Lower lobe of right lung (tissue), 2 donors: ENCODE data around the gene FIGNL2. TPM values are rescaled to one million over a fixed set of nuclear protein-coding genes. Genes with fewer than 3 reads are reported as not detected.

Source experiments
- ATAC-seq, 2 donors: fragments of 200-7000 bp; cut with Tn5 transposase; one replicate each; pipeline ENCODE4 v1.9.1; 2020 to 2022; ENCODE audit warnings: mild to moderate bottlenecking in 2 of 2, moderate library complexity in 2 of 2
- DNase-seq: peaks from one replicate; pipeline ENCODE4 v3.0.0-alpha.2; 2020
- H3K27ac ChIP-seq: fragments of 200-600 bp; one replicate; pipeline ENCODE4 v1.8.0; 2022
- H3K27me3 ChIP-seq: fragments of 200-600 bp; one replicate; pipeline ENCODE4 v1.8.0; 2022; ENCODE audit warnings: low read depth
- H3K36me3 ChIP-seq: fragments of 200-600 bp; one replicate; pipeline ENCODE4 v1.8.0; 2022; ENCODE audit warnings: mild to moderate bottlenecking
- H3K4me1 ChIP-seq: fragments of 200-600 bp; one replicate; pipeline ENCODE4 v1.8.0; 2022
- H3K4me3 ChIP-seq: fragments of 200-600 bp; one replicate; pipeline ENCODE4 v1.8.0; 2022; ENCODE audit warnings: mild to moderate bottlenecking
- H3K9me3 ChIP-seq: fragments of 200-600 bp; one replicate; pipeline ENCODE4 v1.8.0; 2022
- intact Hi-C: fragments of 100-400 bp; cut with DNase I; formaldehyde crosslinking; loops from one replicate; pipeline ENCODE4 v1.11.0; 2022
- total RNA-seq: library from RNA; stranded (reverse); fragmentation: NEBNext Ultra II Directional; extraction: Animal tissue kit (Norgen Biotek cat#: 25700); gene quantifications from one replicate; pipeline ENCODE4 v1.2.1, GENCODE V29; 2021
- TF ChIP-seq, protein P1 (sequence below): fragments of 200-600 bp; IDR thresholded peaks from one replicate; pipeline ENCODE4 v1.8.0; 2022; ENCODE audit warnings: antibody characterized with exemption, mild to moderate bottlenecking
- donor health status: DM: no; HTN: yes; CAD: no; lungs with severe emphysema.

Gene FIGNL2
- total RNA-seq, 1 donor from 2014 or later = 0.95 TPM

DNA sequence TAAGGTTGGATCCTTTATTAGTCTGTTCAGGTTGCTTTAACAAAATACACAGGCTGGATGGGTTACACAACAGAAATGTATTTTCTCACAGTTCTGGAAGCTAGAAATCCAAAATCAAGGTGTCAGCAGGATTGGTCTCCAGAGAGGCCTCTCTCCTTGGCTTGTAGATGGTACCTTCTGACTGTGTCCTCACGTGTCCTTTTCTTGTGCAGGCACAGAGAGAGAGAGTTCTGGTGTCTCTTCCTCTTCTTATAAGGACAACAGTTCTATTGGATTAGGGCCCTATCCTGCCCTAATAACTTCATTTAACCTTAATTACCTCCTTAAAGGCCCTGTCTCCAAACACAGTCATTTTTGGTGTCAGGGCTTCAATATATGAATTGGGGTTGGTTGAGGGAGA lies 34.8 kb upstream of the FIGNL2 start:
- Histone ChIP-seq H3K9me3 (no peaks in the 10 kb centered on the region), H3K4me1 (peaks cover 13% of the 10 kb centered on the region), H3K27me3 (no peaks in the 10 kb centered on the region), H3K4me3 (no peak overlapping the region), H3K27ac (no peak overlapping the region), H3K36me3 (no peaks in the 10 kb centered on the region)
- TF ChIP-seq, protein P1, sequence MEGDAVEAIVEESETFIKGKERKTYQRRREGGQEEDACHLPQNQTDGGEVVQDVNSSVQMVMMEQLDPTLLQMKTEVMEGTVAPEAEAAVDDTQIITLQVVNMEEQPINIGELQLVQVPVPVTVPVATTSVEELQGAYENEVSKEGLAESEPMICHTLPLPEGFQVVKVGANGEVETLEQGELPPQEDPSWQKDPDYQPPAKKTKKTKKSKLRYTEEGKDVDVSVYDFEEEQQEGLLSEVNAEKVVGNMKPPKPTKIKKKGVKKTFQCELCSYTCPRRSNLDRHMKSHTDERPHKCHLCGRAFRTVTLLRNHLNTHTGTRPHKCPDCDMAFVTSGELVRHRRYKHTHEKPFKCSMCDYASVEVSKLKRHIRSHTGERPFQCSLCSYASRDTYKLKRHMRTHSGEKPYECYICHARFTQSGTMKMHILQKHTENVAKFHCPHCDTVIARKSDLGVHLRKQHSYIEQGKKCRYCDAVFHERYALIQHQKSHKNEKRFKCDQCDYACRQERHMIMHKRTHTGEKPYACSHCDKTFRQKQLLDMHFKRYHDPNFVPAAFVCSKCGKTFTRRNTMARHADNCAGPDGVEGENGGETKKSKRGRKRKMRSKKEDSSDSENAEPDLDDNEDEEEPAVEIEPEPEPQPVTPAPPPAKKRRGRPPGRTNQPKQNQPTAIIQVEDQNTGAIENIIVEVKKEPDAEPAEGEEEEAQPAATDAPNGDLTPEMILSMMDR = no peak
- intact Hi-C loops = no loop called here
- DNase-seq (no peak), ATAC-seq (no peak)

DNA sequence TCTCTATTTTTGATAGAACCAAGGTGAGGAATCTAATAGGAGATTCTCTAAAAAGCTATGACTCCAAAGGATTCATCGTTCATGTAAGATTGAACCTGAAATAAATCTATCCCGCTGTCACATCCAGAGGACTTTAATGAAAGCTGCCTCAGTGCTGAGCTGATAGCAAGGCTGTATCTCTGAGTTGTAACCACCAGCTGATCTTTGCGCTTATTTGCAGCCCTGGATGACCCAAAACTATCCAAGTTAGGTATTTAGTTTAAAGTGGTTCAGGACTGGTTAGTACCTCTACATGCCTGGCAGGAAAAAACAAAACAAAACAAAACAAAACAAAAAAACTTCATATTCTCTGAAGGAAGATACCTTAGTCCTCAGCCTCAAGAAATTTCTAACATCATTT lies 30.6 kb upstream of the FIGNL2 start:
- Histone ChIP-seq H3K27ac (no peak overlapping the region), H3K4me1 (no peaks in the 10 kb centered on the region), H3K36me3 (no peaks in the 10 kb centered on the region), H3K4me3 (no peak overlapping the region), H3K9me3 (no peaks in the 10 kb centered on the region), H3K27me3 (no peaks in the 10 kb centered on the region)
- DNase-seq (no peak), ATAC-seq (no peak)
- TF ChIP-seq, protein P1 = no peak
- intact Hi-C loops = no loop called here

DNA sequence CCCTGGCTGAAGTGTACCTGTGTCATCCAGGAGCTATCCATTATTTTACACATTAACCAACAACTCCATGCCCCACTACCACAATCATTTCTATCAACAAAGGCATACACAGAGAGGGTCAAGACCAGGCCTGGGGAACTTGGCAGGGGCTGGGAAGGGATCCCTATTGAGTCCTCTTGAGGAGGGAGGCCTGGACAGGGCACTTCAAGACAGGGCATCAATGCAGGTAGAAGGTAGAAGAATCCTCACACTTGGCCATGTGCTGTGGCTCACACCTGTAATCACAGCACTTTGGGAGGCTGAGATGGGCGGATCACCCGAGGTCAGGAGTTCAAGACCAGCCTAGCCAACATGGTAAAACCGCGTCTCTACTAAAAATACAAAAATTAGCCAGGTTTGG lies 26.0 kb upstream of the FIGNL2 start:
- no peak overlapping the region for H3K27ac ChIP-seq
- H3K36me3 ChIP-seq = no peaks in the 10 kb centered on the region
- no peak for DNase-seq
- peaks cover 11% of the 10 kb centered on the region for H3K27me3 ChIP-seq
- ATAC-seq = no peak
- H3K9me3 ChIP-seq = no peaks in the 10 kb centered on the region
- intact Hi-C loops = no loop called here
- H3K4me1 ChIP-seq = peaks cover 22% of the 10 kb centered on the region
- H3K4me3 ChIP-seq = no peak overlapping the region
- TF ChIP-seq, protein P1 = no peak

DNA sequence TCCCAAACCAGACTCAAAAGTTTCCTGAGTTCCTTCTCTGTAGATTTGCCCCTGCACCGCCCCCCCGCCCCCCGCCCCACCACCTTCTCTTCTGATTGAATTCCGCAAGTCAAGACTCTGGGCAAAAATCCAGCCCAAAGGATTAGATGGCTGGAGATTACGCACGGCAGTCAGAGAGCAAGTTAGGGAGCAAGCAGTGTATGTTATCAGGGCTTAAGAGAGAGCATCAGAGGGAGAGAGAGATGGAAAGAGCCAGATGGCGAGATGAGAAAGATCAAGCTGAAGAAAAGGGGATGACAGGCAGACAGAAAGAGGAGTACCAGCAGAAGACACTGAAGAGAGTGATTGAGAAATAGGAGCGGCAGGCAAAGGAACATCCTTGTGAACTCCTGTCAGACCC lies 25.5 kb upstream of the FIGNL2 start:
- DNase-seq (no peak), ATAC-seq (no peak)
- TF ChIP-seq, protein P1 = no peak
- no peak overlapping the region for H3K4me3 ChIP-seq
- no peaks in the 10 kb centered on the region for H3K36me3 ChIP-seq
- H3K27me3 ChIP-seq = peaks cover 15% of the 10 kb centered on the region
- peaks cover 27% of the 10 kb centered on the region for H3K4me1 ChIP-seq
- H3K27ac ChIP-seq = no peak overlapping the region
- H3K9me3 ChIP-seq = no peaks in the 10 kb centered on the region
- intact Hi-C loops = no loop called here

DNA sequence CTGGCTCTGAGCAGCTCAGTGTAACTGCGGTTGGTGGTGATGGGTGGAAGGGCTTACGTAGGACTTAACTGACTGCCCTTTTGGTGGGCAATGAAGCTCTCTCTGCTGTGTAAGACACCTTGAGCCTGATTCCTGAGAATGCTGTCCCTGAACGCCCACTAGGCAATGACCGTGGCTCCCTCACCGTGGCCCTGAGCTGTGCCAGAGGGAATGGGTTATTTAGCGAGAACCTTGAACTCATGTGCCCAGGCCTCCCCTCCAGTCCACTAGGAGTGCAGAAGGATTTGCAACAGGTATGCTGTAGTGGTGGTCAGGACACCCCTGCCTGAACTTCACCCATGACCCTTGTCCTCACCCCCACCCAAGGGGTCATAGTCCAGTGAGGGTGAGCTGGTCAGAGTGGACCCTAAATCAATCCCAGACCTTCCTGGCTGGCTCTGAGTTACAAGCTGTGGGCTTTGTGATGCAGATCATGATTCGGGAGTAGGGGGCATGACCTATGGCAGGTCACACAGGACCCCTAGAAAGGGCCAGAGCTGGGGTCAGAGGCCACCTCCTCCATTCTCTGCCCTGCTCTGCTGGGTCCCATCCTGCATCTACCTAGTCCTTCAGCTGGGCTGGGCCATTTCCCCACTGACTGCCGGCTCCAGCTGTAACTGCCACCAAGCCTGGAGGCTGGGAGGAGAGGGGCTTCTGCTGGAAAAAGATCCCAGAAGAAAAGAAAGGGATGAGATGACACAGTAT lies 24.9 kb upstream of the FIGNL2 start:
- no peaks in the 10 kb centered on the region for H3K9me3 ChIP-seq
- no peak for DNase-seq
- no peak overlapping the region for H3K27ac ChIP-seq
- no peaks in the 10 kb centered on the region for H3K36me3 ChIP-seq
- H3K4me3 ChIP-seq = no peak overlapping the region
- H3K27me3 ChIP-seq = peaks cover 21% of the 10 kb centered on the region
- peaks cover 32% of the 10 kb centered on the region for H3K4me1 ChIP-seq
- no peak for ATAC-seq
- intact Hi-C loops = no loop called here
- TF ChIP-seq, protein P1 = no peak
